Mesodermal cell (in vitro differentiated cells): ENCODE results near the gene RAB1A. TPM values are rescaled to one million over a fixed set of nuclear protein-coding genes. Genes with fewer than 3 reads are reported as not detected.
"Not testable (repeated sequence)": the region's sequence is repeated elsewhere in the genome, so short reads cannot be mapped to it uniquely, and the experiment has no call there.

Source experiments
- H3K27ac ChIP-seq: 2 replicates; pipeline ENCODE4 v1.7.0; 2013; ENCODE audit warnings: mild to moderate bottlenecking, low read depth, low read length, moderate library complexity; ENCODE audit not compliant: severe bottlenecking
- H3K36me3 ChIP-seq: 2 replicates; pipeline ENCODE4 v1.7.1; 2013; ENCODE audit warnings: mild to moderate bottlenecking, low read length, moderate library complexity; ENCODE audit not compliant: control insufficient read depth, insufficient read depth
- H3K4me1 ChIP-seq: one replicate; pipeline ENCODE4 v1.7.1; 2013; ENCODE audit warnings: mild to moderate bottlenecking, low read length; ENCODE audit not compliant: insufficient read depth, control insufficient read depth, poor library complexity, severe bottlenecking
- H3K4me3 ChIP-seq: 2 replicates; pipeline ENCODE4 v1.7.0; 2013; ENCODE audit warnings: low read length, control low read depth, mild to moderate bottlenecking; ENCODE audit not compliant: insufficient read depth, poor library complexity, severe bottlenecking; ENCODE audit errors: extremely low read depth
- H3K9me3 ChIP-seq: 2 replicates; pipeline ENCODE4 v1.7.1; 2013; ENCODE audit warnings: mild to moderate bottlenecking, low read length, moderate library complexity; ENCODE audit not compliant: control insufficient read depth
- WGBS, 2 experiments: methylation state at CpG; one replicate each; pipeline ENCODE4 v1.1.5; 2013; ENCODE audit warnings: missing lambda C conversion rate in 2 of 2; ENCODE audit not compliant: insufficient coverage in 2 of 2; 5-methylcytosine and 5-hydroxymethylcytosine counted together
- polyA plus RNA-seq, 2 experiments: library from polyadenylated mRNA; stranded (reverse); fragments of 50-300 nt; gene quantifications; one replicate each; pipeline ENCODE4 v1.2.3, GENCODE V29; 2013

The RAB1A gene
- 244 TPM for polyA plus RNA-seq (2013, experiment 1 of 2)
- 238 TPM for polyA plus RNA-seq (2013, experiment 2 of 2)

DNA sequence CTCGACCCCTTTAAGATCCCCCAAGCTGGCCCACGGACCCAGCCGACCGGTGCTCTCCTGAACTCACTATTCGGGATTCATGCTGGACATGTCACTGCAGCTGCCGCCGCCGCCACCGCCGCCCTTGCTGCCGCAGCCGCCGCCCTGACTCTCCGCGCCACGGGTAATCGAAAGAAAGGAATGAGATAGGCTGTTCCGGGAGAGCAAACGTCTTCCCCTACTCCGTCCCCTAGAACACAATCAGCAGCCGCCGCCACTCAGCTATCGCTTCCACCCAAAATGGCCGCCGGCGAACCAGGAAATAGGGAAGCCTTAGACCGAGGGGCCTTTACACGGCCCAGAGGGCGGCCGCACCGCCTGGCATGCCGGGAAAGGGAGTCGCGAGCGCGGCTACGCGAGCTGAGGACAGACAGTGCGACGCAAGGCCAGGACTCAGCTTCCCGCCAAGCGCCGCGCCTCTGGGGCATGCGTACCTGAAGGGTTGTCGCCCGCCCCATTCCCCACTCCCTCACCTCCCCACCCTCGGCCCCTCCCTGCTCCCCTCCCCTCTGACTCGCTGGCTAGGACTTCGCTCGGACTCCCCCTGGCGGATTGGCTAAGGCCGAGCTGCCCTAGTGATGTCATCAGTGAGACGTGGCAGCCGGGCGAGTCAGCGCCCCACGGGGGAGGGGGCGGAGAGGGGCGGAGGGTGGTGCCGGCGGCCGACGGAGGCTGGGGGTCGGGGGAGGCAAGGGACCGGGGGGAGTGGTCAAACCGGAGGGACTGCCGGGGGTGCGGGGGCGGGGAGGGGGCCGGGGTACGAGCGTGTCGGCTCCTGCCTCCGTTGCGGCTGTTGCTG is at the start of gene RAB1A:
TSS of gene RAB1A (minus strand) at position 281 of the 838 bp plus-strand sequence. CDS start at position 90, 191 bp downstream.
- no peaks in the 10 kb centered on the region for H3K9me3 ChIP-seq
- peaks cover 5% of the 10 kb centered on the region for H3K4me1 ChIP-seq
- H3K27ac ChIP-seq, result peak within 1 kb of the TSS; percentile 97
- H3K36me3 ChIP-seq, result peaks cover 7% of the 10 kb centered on the region
- H3K4me3 ChIP-seq, result peak within 1 kb of the TSS; percentile 96
- WGBS, 2 experiments, result 0 to 1% methylated on average over 32 to 44 of the region's 76 CpGs

- no peak overlapping the region for H3K27ac ChIP-seq
- H3K4me3 ChIP-seq, result no peak overlapping the region
- H3K4me1 ChIP-seq, result no peaks in the 10 kb centered on the region
- no peaks in the 10 kb centered on the region for H3K9me3 ChIP-seq
- no peaks in the 10 kb centered on the region for H3K36me3 ChIP-seq
- WGBS, 2 experiments, result 83 to 87% methylated on average over 4 of the region's 8 CpGs
Measured at GRCh38 chr2:65177751-65178442, 48.0 kb upstream of the RAB1A start.

DNA sequence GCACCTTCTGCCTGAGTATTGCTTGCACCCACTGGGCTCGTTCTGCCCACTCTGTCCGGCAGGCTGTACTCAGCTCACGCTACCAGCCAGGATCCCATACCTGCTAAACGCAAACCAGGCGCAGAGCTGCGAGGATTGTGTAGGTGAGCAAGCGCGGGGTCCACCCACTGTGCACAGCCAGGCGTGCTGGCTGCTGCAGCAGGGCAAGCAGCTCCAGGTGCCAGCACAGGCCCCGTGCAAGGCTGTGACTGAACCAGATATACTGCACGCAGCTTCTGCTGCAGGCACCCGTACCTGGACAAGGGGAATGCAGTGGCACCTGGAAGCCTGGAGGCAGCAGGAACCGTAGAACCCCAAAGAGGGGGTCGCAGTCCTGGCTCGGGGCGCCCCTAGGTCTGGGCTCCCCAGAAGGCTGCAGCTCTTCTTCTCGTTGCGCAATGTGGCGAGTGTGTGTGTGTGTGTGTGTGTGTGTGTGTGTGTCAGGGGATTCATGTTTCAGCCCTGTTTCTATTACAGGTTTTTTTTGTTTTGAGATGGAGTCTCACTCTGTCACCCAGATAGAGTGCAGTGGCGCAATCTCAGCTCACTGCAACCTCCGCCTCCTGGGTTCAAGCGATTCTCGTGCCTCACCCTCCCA is 46.1 kb upstream of the RAB1A start:
- no peaks in the 10 kb centered on the region for H3K36me3 ChIP-seq
- no peaks in the 10 kb centered on the region for H3K9me3 ChIP-seq
- WGBS, 2 experiments, result 94 to 95% methylated on average over 17 to 18 of the region's 23 CpGs

GRCh38 chr2:65174031-65174430 is 44.1 kb upstream of the RAB1A start:
- not testable (repeated sequence) for H3K4me1 ChIP-seq
- WGBS, 2 experiments, result 96 to 100% methylated on average over 1 to 3 of the region's 3 CpGs

More for the DNA sequence above, 46.1 kb upstream of the RAB1A start:
- Histone ChIP-seq H3K4me3 (no peak overlapping the region), H3K27ac (no peak overlapping the region), H3K4me1 (no peaks in the 10 kb centered on the region)

DNA sequence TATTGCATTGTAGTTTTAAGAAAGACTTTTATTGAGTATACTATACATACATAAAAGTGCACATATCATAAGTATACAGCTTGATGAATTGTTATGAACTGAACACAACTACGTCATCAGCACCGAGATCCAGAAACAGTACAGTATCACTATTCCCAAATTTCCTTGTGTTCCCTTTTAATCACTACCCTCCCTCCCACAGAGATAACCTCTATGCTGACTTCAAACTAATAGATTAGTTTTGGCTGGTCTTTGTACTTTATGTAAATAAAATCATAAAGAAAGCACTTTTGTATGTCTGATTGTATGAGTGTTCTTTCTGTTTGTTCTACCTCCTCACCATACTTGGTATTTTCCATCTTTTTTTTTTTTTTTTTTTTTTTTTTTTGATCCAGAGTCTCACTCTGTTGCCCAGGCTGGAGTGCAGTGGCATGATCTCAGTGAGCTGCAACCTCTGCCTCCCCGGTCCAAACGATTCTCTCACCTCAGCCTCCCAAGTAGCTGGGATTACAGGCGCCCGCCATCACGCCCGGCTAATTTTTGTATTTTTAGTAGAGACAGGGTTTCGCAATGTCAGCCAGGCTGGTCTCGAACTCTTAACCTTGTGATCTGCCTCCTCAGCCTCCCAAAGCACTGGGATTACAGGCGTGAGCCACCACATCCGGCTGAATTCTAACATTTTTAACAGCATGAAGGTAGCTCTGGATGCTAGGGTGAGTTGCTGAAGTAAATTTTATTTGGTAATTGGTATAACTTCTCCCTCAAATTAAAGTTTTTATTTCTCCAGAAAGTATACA is 43.3 kb upstream of the RAB1A start:
- Histone ChIP-seq H3K27ac (no peak overlapping the region), H3K4me1 (no peaks in the 10 kb centered on the region), H3K36me3 (no peaks in the 10 kb centered on the region), H3K9me3 (no peaks in the 10 kb centered on the region), H3K4me3 (no peak overlapping the region)
- 86 to 91% methylated on average over 6 to 8 of the region's 12 CpGs for WGBS, 2 experiments

More at GRCh38 chr2:65174031-65174430, 44.1 kb upstream of the RAB1A start:
- not testable (repeated sequence) for H3K36me3 ChIP-seq, H3K4me3 ChIP-seq, H3K9me3 ChIP-seq, H3K27ac ChIP-seq

- not testable (repeated sequence) for H3K36me3 ChIP-seq, H3K4me1 ChIP-seq, H3K4me3 ChIP-seq, H3K27ac ChIP-seq, H3K9me3 ChIP-seq
- WGBS, 2 experiments, result 88 to 94% methylated on average over 9 to 12 of the region's 14 CpGs
Measured at GRCh38 chr2:65170611-65171477, 40.9 kb upstream of the RAB1A start.

- H3K27ac ChIP-seq, result no peak overlapping the region
- H3K4me1 ChIP-seq, result no peaks in the 10 kb centered on the region
- H3K9me3 ChIP-seq, result no peaks in the 10 kb centered on the region
- whole genome bisulfite sequencing, 2 experiments, result 78 to 92% methylated on average over 3 of the region's 4 CpGs
- no peaks in the 10 kb centered on the region for H3K36me3 ChIP-seq
- no peak overlapping the region for H3K4me3 ChIP-seq
Measured at GRCh38 chr2:65169760-65170136, 39.8 kb upstream of the RAB1A start.

DNA sequence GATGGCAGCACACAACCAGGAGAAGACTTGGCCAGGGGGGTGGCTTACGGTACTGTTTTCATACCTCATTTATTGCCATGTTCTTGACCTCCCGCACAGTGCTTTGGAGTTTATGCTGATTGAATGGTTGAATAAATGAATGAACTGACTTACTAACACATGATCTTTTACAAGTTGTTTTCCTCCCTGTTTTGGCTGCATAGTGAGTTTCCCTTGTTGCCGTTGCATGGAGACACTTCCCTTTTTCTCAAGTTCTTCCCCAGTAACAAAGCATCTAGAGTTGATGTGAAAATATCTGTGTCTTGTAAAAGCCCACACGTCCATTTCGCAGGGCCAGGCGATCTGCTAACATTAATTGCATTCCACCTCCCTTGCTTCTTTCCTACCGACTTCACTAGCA is 35.7 kb upstream of the RAB1A start:
- no peaks in the 10 kb centered on the region for H3K4me1 ChIP-seq
- no peak overlapping the region for H3K27ac ChIP-seq
- H3K36me3 ChIP-seq, result no peaks in the 10 kb centered on the region
- no peak overlapping the region for H3K4me3 ChIP-seq
- WGBS, 2 experiments, result 77% methylated on average over 2 of the region's 7 CpGs
- H3K9me3 ChIP-seq, result no peaks in the 10 kb centered on the region

DNA sequence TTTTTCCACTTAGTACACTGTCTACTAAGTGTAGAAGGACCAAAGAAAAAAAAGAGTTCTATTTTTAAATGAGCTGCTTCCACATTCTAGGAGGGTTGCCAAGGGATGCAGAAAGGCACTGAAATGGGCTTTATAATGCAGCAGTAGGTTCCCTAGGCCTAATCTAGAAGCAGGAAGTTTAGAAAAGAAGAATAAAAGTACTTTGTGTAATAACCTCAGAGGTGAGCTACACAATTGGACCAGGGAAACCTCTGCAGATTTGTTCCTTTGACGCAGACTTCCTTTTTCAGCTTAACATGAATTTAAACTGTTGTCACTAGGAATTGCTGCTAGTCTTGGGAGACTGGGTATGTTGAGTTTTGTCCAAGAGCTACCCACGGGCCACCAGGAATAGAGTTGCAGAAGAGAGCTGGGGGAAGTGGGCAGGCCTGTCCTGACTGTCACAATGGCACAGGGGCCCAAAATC is 34.6 kb upstream of the RAB1A start:
- WGBS, 2 experiments, result 89 to 93% methylated on average over 2 of the region's 2 CpGs
- no peak overlapping the region for H3K27ac ChIP-seq

More for the DNA sequence above, 34.6 kb upstream of the RAB1A start:
- Histone ChIP-seq H3K4me3 (no peak overlapping the region), H3K9me3 (no peaks in the 10 kb centered on the region), H3K4me1 (no peaks in the 10 kb centered on the region), H3K36me3 (no peaks in the 10 kb centered on the region)
